Mucosa of rectum (tissue), 2 donors: ENCODE results near the gene PSMG3.

Source experiments
- H3K27ac ChIP-seq, 2 donors: one replicate each; pipeline ENCODE4 v1.7.0; 2013; ENCODE audit warnings: inconsistent platforms in 2 of 2, low read depth in 2 of 2, low read length in 2 of 2
- H3K27me3 ChIP-seq, 2 donors: one replicate each; pipeline ENCODE4 v1.7.0; 2013; ENCODE audit warnings: low read length in 2 of 2; ENCODE audit not compliant: control insufficient read depth in 2 of 2, insufficient read depth in 2 of 2
- H3K36me3 ChIP-seq, 2 donors: one replicate each; pipeline ENCODE4 v1.7.0; 2013; ENCODE audit warnings: low read length in 2 of 2; ENCODE audit not compliant: control insufficient read depth in 2 of 2, insufficient read depth in 2 of 2
- H3K4me1 ChIP-seq, 2 donors: one replicate each; pipeline ENCODE4 v1.7.0; 2013; ENCODE audit warnings: low read length in 2 of 2, mild to moderate bottlenecking in 1 of 2; ENCODE audit not compliant: control insufficient read depth in 2 of 2, insufficient read depth in 2 of 2
- H3K4me3 ChIP-seq, 2 donors: one replicate each; pipeline ENCODE4 v1.7.0; 2013; ENCODE audit warnings: low read length in 2 of 2
- H3K9ac ChIP-seq, 2 donors: one replicate each; pipeline ENCODE4 v1.7.0; 2013; ENCODE audit warnings: low read length in 2 of 2, low read depth in 1 of 2, mild to moderate bottlenecking in 1 of 2
- H3K9me3 ChIP-seq, 2 donors: one replicate each; pipeline ENCODE4 v1.7.0; 2013; ENCODE audit warnings: low read length in 2 of 2; ENCODE audit not compliant: control insufficient read depth in 2 of 2
- donor health status: healthy.
- donor health status: Normal muscosa, but diverticular disease.

PSMG3 gene

GRCh38 chr7:1567049-1567771 lies 2.6 kb downstream of the PSMG3 start:
- H3K4me3 ChIP-seq: peak overlapping the region; percentile 47 to 57
- peaks cover 35 to 42% of the 10 kb centered on the region in 2 donors for H3K4me1 ChIP-seq
- H3K27ac ChIP-seq: peak overlapping the region; percentile 91 to 96
- H3K9me3 ChIP-seq: no peaks in the 10 kb centered on the region
- peak overlapping the region; percentile 38 to 69 for H3K9ac ChIP-seq
- H3K36me3 ChIP-seq: peaks cover 2 to 5% of the 10 kb centered on the region in 2 donors
- no peaks in the 10 kb centered on the region for H3K27me3 ChIP-seq

GRCh38 chr7:1566687-1567048 lies 3.2 kb downstream of the PSMG3 start:
- H3K27ac ChIP-seq: peak overlapping the region; percentile 91 to 96
- peak overlapping the region; percentile 14 to 69 for H3K9ac ChIP-seq
- no peaks in the 10 kb centered on the region for H3K9me3 ChIP-seq
- H3K27me3 ChIP-seq: no peaks in the 10 kb centered on the region
- peaks cover 2 to 5% of the 10 kb centered on the region in 2 donors for H3K36me3 ChIP-seq
- H3K4me3 ChIP-seq: peak overlapping the region; percentile 47 to 57
- peaks cover 35 to 39% of the 10 kb centered on the region in 2 donors for H3K4me1 ChIP-seq

- Histone ChIP-seq H3K9ac (no peak overlapping the region), H3K9me3 (no peaks in the 10 kb centered on the region), H3K4me1 (peaks cover 29 to 42% of the 10 kb centered on the region in 2 donors), H3K27ac (no peak overlapping the region), H3K36me3 (peaks cover 2 to 5% of the 10 kb centered on the region in 2 donors), H3K27me3 (no peaks in the 10 kb centered on the region), H3K4me3 (no peak overlapping the region)
Measured at GRCh38 chr7:1564603-1565022, 5.2 kb downstream of the PSMG3 start.

GRCh38 chr7:1563981-1564602 lies 5.7 kb downstream of the PSMG3 start:
- no peaks in the 10 kb centered on the region for H3K9me3 ChIP-seq
- H3K27ac ChIP-seq: no peak overlapping the region
- peaks cover 2 to 5% of the 10 kb centered on the region in 2 donors for H3K36me3 ChIP-seq
- peaks cover 30 to 44% of the 10 kb centered on the region in 2 donors for H3K4me1 ChIP-seq
- H3K9ac ChIP-seq: no peak overlapping the region
- H3K4me3 ChIP-seq: no peak overlapping the region
- no peaks in the 10 kb centered on the region for H3K27me3 ChIP-seq

GRCh38 chr7:1562597-1563051 lies 7.2 kb downstream of the PSMG3 start:
- Histone ChIP-seq H3K9ac (no peak overlapping the region), H3K36me3 (peaks cover 2 to 4% of the 10 kb centered on the region in 2 donors), H3K9me3 (no peaks in the 10 kb centered on the region), H3K27me3 (no peaks in the 10 kb centered on the region), H3K27ac (no peak overlapping the region), H3K4me1 (peaks cover 27 to 37% of the 10 kb centered on the region in 2 donors), H3K4me3 (no peak overlapping the region)

- Histone ChIP-seq H3K4me3 (no peak overlapping the region), H3K9ac (no peak overlapping the region), H3K27me3 (no peaks in the 10 kb centered on the region), H3K36me3 (no peaks in the 10 kb centered on the region), H3K27ac (no peak overlapping the region), H3K4me1 (peaks cover 22 to 32% of the 10 kb centered on the region in 2 donors), H3K9me3 (no peaks in the 10 kb centered on the region)
Measured at GRCh38 chr7:1562116-1562515, 7.7 kb downstream of the PSMG3 start.

GRCh38 chr7:1561036-1561940 lies 8.5 kb downstream of the PSMG3 start:
- H3K9me3 ChIP-seq: no peaks in the 10 kb centered on the region
- no peaks in the 10 kb centered on the region for H3K36me3 ChIP-seq
- no peaks in the 10 kb centered on the region for H3K27me3 ChIP-seq
- H3K27ac ChIP-seq: no peak overlapping the region
- no peak overlapping the region for H3K9ac ChIP-seq
- H3K4me1 ChIP-seq: peaks cover 18 to 32% of the 10 kb centered on the region in 2 donors
- no peak overlapping the region for H3K4me3 ChIP-seq

- Histone ChIP-seq H3K9me3 (no peaks in the 10 kb centered on the region), H3K4me1 (peaks cover 22 to 31% of the 10 kb centered on the region in 2 donors), H3K4me3 (no peak overlapping the region), H3K36me3 (no peaks in the 10 kb centered on the region), H3K27me3 (no peaks in the 10 kb centered on the region), H3K27ac (no peak overlapping the region), H3K9ac (no peak overlapping the region)
Measured at GRCh38 chr7:1560620-1561031, 9.2 kb downstream of the PSMG3 start.

- Histone ChIP-seq H3K36me3 (no peaks in the 10 kb centered on the region), H3K9me3 (no peaks in the 10 kb centered on the region), H3K27ac (peak overlapping the region in 1 of 2 donors; percentile 32), H3K27me3 (no peaks in the 10 kb centered on the region), H3K4me3 (no peak overlapping the region), H3K4me1 (peaks cover 25 to 38% of the 10 kb centered on the region in 2 donors), H3K9ac (peak overlapping the region in 1 of 2 donors; percentile 48)
Measured at GRCh38 chr7:1559626-1560590, 9.9 kb downstream of the PSMG3 start.
